GM10248 (cell line): Measurements from ENCODE around the gene ACADM.
A peak's percentile ranks its signal among the peaks of the same experiment; 100 is the strongest.

Experiments
- CTCF ChIA-PET: fragments of 300-600 bp; sonication (Branson Sonifier 250); formaldehyde crosslinking; extraction: SDS; loops from one replicate; lab custom pipeline; 2021; ENCODE audit warnings: antibody characterized with exemption; lab: Yijun Ruan, JAX
- POLR2A ChIA-PET: fragments of 350-650 bp; sonication (Branson Sonifier 250); formaldehyde crosslinking; extraction: SDS; loops from one replicate; lab custom pipeline; 2020; ENCODE audit warnings: antibody characterized with exemption; lab: Yijun Ruan, JAX
- DNase-seq: peaks from one replicate; pipeline ENCODE4 v3.0.0; 2012; ENCODE audit errors: extremely low spot score
- TF ChIP-seq, protein P1 (sequence below): IDR thresholded peaks from 2 replicates; pipeline ENCODE4 v1.5.1; 2012; ENCODE audit warnings: mild to moderate bottlenecking, low read depth; ENCODE audit errors: extremely low read depth, missing control alignments, control extremely low read depth

Gene ACADM

DNA sequence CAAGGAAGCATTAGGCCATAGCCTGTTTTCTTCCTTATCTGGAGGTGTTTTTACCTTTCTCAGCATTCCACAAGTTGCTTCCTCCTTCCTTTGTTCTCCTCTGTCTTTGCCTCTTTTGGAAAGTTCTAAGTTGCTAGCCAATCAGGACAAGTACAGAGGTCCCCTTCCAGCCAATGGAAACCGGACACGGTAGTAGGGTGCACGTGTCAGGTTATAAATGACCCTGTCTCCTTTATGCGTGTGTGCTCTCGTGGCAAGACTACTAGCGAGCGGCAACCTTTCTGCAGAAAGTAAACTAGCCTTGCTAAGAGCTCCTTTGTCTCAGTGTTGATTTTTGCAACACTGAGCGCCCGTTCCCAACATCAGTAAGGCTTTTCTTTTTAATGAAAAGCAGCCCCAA lies 1.5 kb upstream of the ACADM start:
- POLR2A ChIA-PET: no interaction called here

DNA sequence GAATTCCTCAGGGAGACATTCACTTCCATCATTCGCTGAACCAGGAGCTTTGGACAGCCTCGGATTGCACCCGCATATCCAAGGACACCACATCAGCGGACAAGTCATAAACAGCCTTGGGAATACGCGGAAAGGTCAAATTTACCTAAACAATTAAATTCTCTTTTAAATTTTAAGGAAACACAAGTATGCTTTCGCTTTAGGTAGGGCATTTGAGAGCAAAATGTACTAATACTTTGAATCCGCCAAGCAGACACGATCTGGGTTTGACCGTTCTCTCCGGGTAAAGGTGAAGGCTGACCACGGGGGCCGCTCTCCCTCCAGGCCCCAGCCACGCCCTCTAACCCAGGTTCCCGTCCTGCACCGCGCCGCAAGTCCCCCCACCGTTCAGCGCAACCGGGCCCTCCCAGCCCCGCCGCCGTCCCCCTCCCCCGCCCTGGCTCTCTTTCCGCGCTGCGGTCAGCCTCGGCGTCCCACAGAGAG lies 479 bp upstream of the ACADM start:
- CTCF ChIA-PET: no interaction called here
- DNase-seq: peak; percentile 86
- TF ChIP-seq, protein P1, sequence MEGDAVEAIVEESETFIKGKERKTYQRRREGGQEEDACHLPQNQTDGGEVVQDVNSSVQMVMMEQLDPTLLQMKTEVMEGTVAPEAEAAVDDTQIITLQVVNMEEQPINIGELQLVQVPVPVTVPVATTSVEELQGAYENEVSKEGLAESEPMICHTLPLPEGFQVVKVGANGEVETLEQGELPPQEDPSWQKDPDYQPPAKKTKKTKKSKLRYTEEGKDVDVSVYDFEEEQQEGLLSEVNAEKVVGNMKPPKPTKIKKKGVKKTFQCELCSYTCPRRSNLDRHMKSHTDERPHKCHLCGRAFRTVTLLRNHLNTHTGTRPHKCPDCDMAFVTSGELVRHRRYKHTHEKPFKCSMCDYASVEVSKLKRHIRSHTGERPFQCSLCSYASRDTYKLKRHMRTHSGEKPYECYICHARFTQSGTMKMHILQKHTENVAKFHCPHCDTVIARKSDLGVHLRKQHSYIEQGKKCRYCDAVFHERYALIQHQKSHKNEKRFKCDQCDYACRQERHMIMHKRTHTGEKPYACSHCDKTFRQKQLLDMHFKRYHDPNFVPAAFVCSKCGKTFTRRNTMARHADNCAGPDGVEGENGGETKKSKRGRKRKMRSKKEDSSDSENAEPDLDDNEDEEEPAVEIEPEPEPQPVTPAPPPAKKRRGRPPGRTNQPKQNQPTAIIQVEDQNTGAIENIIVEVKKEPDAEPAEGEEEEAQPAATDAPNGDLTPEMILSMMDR: no peak
- POLR2A ChIA-PET: no interaction called here

More for the DNA sequence above, 1.5 kb upstream of the ACADM start:
- TF ChIP-seq, protein P1: no peak
- CTCF ChIA-PET: no interaction called here
- no peak for DNase-seq

DNA sequence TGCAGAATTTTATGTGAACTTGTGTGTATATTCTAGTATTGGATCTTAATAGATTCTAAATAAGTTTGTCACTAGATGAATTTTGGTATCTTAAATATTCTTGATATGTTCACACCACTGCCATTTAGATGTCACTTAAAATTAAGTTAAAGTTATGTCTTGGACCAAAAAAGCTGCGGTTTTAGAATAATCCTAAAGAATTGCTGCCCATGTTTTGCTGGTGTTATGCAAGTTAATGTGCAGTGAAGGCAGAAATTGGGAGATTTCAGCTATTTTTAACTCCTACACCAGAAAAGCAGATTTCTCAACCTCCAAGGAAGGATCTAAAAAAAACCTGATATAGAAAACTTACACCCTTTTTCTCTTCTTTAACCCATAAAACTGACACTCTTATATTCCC lies 757 bp downstream of the ACADM start:
- CTCF ChIA-PET: no interaction called here
- POLR2A ChIA-PET: interaction anchor here (0.6 kb wide), 1 partner anchor 391 kb away, joined by 4 read pairs; no protein-coding TSS in a partner anchor
- no peak for DNase-seq
- TF ChIP-seq, protein P1: no peak

DNA sequence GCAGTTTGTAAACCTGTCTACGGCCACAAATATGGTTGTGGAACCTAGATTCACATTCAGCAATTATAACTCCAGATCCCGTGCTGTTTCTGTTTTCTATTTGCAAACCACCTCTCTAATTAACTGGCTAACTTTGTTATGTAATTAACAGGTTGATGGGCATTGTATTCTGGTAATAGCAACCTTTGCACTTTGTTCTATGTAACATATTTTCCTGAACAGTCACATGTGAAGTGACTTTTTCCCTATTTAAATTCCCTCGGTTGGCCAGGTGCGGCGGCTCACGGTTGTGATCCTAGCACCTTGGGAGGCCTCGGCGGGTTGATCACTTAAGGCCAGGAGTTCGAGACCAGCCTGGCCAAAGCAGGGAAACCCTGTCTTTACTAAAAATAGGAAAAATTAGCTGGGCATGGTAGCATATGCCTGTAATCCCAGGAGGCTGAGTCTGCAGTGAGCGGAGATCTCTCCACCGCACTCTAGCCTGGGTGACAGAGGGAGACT lies 1.4 kb downstream of the ACADM start:
- ChIA-PET POLR2A (no interaction called here), CTCF (no interaction called here)
- DNase-seq: no peak
- TF ChIP-seq, protein P1: no peak

DNA sequence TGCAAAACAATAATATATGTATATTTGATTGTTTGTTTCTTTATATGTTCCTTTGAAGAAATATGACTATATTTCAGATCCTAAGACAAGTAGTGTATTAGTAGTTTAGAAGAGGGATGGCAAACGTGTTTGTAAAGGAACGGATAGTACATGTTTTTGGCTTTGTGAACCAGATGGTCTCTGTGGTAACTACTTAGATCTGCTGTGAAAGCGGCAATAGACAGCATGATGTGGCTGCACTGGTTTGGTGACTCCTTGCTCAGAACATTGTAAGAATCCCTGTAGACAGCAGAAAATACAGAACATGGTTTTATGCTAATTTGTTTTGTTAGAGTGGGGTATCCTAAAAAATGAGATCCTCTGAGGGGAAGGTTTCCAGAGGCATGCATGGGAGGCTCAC lies 3.1 kb downstream of the ACADM start:
- DNase-seq: no peak
- CTCF ChIA-PET: no interaction called here

DNA sequence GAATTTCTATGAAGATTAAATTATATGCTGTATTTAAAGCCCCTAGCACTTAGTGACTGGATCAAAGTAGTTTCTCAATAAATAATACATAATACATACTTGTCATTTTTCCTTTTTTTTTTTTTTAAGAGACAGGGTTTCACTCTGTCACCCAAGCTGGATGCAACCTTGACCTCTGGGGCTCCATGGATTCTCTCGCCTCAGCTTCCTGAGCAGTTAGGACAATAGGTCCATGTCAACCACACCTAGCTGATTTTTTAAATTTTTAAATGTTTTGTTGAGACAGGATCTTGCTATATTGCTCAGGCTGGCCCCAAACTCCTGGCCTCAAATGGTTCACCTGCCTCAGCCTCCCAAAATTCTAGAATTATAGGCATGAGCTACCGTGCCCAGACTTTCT lies 5.9 kb downstream of the ACADM start:
- ChIA-PET CTCF (interaction anchor here (1.0 kb wide), 1 partner anchor 9 kb away, joined by 3 read pairs; no protein-coding TSS in a partner anchor), POLR2A (interaction anchor here (0.6 to 1.1 kb wide), 2 partner anchors 9 to 14 kb away, joined by 3 to 4 read pairs; no protein-coding TSS in a partner anchor)
- TF ChIP-seq, protein P1: no peak
- no peak for DNase-seq

More for the DNA sequence above, 3.1 kb downstream of the ACADM start:
- POLR2A ChIA-PET: no interaction called here
- TF ChIP-seq, protein P1: no peak
